Measurements from ENCODE around the gene SHLD1. TPM values are rescaled to one million over a fixed set of nuclear protein-coding genes. Genes with fewer than 3 reads are reported as not detected.

SHLD1 gene
- total and polyA plus RNA-seq, 2 donors (not counting 1 experiment from before 2014, with no cell fraction given), result 3.3 to 4.2 TPM

DNA sequence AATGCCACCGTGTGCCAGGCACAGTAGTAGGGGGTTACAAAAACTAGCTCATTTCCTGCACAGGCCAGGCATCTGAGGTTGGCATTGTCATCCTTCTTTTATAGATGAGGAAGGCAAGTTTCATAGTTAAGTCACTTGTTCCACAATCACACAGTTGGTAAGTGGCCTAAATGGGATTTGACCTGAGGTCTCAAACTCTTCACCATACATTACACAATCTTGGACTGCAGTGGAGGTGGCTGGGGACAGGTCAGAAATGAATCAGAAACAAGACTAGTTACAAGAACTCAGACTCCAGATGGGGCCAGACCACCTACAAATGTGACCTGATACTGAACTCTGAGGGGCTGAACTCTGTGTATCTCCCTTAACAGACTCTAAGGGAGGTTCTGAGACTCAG is 150.7 kb downstream of the SHLD1 start:
- Histone ChIP-seq H3K4me3 (replicated peaks in 1 of 4; ENCODE audit: control extremely low read depth in 1 of 4, insufficient read depth in 1 of 4, low read depth in 3 of 4, low read length in 4 of 4) (no peak overlapping the region), H3K36me3 (ENCODE audit: control insufficient read depth, insufficient read depth, low read length) (no peaks in the 10 kb centered on the region), H3K4me1 (ENCODE audit: control insufficient read depth, extremely low read depth, insufficient read depth, low read length) (no peaks in the 10 kb centered on the region), H3K27ac (ENCODE audit: insufficient read depth, low read length) (no peak overlapping the region), H3K27me3 (ENCODE audit: control insufficient read depth, insufficient read depth, low read length) (peaks cover 6% of the 10 kb centered on the region), H4K20me1 (ENCODE audit: control insufficient read depth, extremely low read depth, insufficient read depth, low read length) (no peaks in the 10 kb centered on the region), H3K4me2 (ENCODE audit: extremely low read depth, insufficient read depth, low read length) (no peak overlapping the region), H3K79me2 (ENCODE audit: control insufficient read depth, insufficient read depth, low read length) (no peaks in the 10 kb centered on the region), H3K9me3 (ENCODE audit: control insufficient read depth, insufficient read depth, low read depth, low read length) (no peaks in the 10 kb centered on the region), H2AFZ (ENCODE audit: low read length) (no peak overlapping the region), H3K9ac (ENCODE audit: insufficient read depth, low read length) (no peak overlapping the region)
- no peak for DNase-seq (ENCODE audit: low read depth in 2 of 2)
- TF ChIP-seq, protein P1, sequence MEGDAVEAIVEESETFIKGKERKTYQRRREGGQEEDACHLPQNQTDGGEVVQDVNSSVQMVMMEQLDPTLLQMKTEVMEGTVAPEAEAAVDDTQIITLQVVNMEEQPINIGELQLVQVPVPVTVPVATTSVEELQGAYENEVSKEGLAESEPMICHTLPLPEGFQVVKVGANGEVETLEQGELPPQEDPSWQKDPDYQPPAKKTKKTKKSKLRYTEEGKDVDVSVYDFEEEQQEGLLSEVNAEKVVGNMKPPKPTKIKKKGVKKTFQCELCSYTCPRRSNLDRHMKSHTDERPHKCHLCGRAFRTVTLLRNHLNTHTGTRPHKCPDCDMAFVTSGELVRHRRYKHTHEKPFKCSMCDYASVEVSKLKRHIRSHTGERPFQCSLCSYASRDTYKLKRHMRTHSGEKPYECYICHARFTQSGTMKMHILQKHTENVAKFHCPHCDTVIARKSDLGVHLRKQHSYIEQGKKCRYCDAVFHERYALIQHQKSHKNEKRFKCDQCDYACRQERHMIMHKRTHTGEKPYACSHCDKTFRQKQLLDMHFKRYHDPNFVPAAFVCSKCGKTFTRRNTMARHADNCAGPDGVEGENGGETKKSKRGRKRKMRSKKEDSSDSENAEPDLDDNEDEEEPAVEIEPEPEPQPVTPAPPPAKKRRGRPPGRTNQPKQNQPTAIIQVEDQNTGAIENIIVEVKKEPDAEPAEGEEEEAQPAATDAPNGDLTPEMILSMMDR (conservative IDR thresholded peaks at IDR 0.05 in 1 of 2, IDR thresholded peaks at IDR 0.05 in 1 of 2; ENCODE audit: low read depth in 1 of 2, low read length in 2 of 2), result no peak
- no peak for TF ChIP-seq EZH2 (IDR thresholded peaks at IDR 0.05; ENCODE audit: low read length, missing control alignments)

DNA sequence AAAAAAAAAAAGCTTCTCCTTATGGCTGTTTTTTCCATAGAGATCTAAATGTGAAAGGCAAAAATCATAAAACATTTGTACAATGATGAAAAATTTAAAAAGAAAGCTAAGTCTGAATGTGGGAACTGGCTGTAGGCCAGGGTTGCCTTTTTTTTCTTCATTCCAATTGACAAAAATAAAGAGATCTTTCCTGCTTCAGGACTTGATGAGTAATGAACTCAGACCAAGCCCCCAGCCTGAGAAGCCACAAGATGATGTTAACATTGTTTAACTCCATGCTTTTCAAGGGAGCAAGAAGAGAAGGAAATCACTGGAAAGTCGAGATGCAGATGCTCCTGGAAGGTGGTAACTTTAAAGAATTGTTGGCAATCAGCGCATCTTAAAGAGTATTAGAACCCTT is 158.8 kb downstream of the SHLD1 start:
- Histone ChIP-seq H2AFZ (ENCODE audit: low read length) (no peak overlapping the region), H4K20me1 (ENCODE audit: control insufficient read depth, extremely low read depth, insufficient read depth, low read length) (no peaks in the 10 kb centered on the region), H3K27ac (ENCODE audit: insufficient read depth, low read length) (no peak overlapping the region), H3K4me1 (ENCODE audit: control insufficient read depth, extremely low read depth, insufficient read depth, low read length) (peaks cover 3% of the 10 kb centered on the region), H3K79me2 (ENCODE audit: control insufficient read depth, insufficient read depth, low read length) (no peaks in the 10 kb centered on the region), H3K36me3 (ENCODE audit: control insufficient read depth, insufficient read depth, low read length) (no peaks in the 10 kb centered on the region), H3K27me3 (ENCODE audit: control insufficient read depth, insufficient read depth, low read length) (peaks cover 2% of the 10 kb centered on the region), H3K4me3 (replicated peaks in 1 of 4; ENCODE audit: control extremely low read depth in 1 of 4, insufficient read depth in 1 of 4, low read depth in 3 of 4, low read length in 4 of 4) (no peak overlapping the region), H3K9me3 (ENCODE audit: control insufficient read depth, insufficient read depth, low read depth, low read length) (no peaks in the 10 kb centered on the region), H3K9ac (ENCODE audit: insufficient read depth, low read length) (no peak overlapping the region), H3K4me2 (ENCODE audit: extremely low read depth, insufficient read depth, low read length) (no peak overlapping the region)
- peak in 1 of 2 donors; percentile 41 for DNase-seq (ENCODE audit: low read depth in 2 of 2)
- no peak for TF ChIP-seq EZH2 (IDR thresholded peaks at IDR 0.05; ENCODE audit: low read length, missing control alignments)
- TF ChIP-seq, protein P1 (conservative IDR thresholded peaks at IDR 0.05 in 1 of 2, IDR thresholded peaks at IDR 0.05 in 1 of 2; ENCODE audit: low read depth in 1 of 2, low read length in 2 of 2), result no peak

DNA sequence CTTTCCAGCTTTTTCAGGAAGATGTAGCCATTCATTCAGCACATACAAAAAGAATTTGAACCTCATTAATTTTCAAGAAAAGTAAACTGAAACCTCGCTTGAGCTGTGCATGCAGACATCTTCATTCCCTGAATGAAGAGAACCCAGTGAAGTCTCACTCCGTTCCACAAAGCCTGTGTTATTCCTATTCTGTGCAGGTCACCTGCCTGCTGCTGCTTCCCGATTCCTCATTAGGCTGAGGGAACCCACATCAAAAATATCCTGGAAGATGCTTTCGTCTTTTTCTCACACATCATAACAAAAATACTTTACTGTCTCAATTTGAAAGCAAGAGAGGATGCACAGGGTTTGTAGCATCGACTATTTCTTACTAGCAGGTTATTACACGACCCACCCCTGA is 160.0 kb downstream of the SHLD1 start:
- Histone ChIP-seq H3K27ac (ENCODE audit: insufficient read depth, low read length) (no peak overlapping the region), H3K4me3 (replicated peaks in 1 of 4; ENCODE audit: control extremely low read depth in 1 of 4, insufficient read depth in 1 of 4, low read depth in 3 of 4, low read length in 4 of 4) (no peak overlapping the region), H4K20me1 (ENCODE audit: control insufficient read depth, extremely low read depth, insufficient read depth, low read length) (no peaks in the 10 kb centered on the region), H3K27me3 (ENCODE audit: control insufficient read depth, insufficient read depth, low read length) (peaks cover 2% of the 10 kb centered on the region), H3K9me3 (ENCODE audit: control insufficient read depth, insufficient read depth, low read depth, low read length) (no peaks in the 10 kb centered on the region), H3K36me3 (ENCODE audit: control insufficient read depth, insufficient read depth, low read length) (no peaks in the 10 kb centered on the region), H2AFZ (ENCODE audit: low read length) (no peak overlapping the region), H3K79me2 (ENCODE audit: control insufficient read depth, insufficient read depth, low read length) (no peaks in the 10 kb centered on the region), H3K4me1 (ENCODE audit: control insufficient read depth, extremely low read depth, insufficient read depth, low read length) (peaks cover 3% of the 10 kb centered on the region), H3K4me2 (ENCODE audit: extremely low read depth, insufficient read depth, low read length) (no peak overlapping the region), H3K9ac (ENCODE audit: insufficient read depth, low read length) (no peak overlapping the region)
- DNase-seq (ENCODE audit: low read depth in 2 of 2), result no peak
- no peak for TF ChIP-seq EZH2 (IDR thresholded peaks at IDR 0.05; ENCODE audit: low read length, missing control alignments)
- TF ChIP-seq, protein P1 (conservative IDR thresholded peaks at IDR 0.05 in 1 of 2, IDR thresholded peaks at IDR 0.05 in 1 of 2; ENCODE audit: low read depth in 1 of 2, low read length in 2 of 2), result no peak
